CD4-positive, alpha-beta T cell (primary cell): Measurements from ENCODE around the gene FOSL2. TPM values are rescaled to one million over a fixed set of nuclear protein-coding genes. Genes with fewer than 3 reads are reported as not detected.

ENCODE experiments used
- ATAC-seq: fragments of 200-7000 bp; cut with Tn5 transposase; one replicate; pipeline ENCODE4 v1.10.0; 2022; ENCODE audit warnings: mild to moderate bottlenecking; ENCODE audit not compliant: poor library complexity
- CTCF ChIA-PET: fragments of 350-600 bp; sonication (Branson Sonifier 250); formaldehyde crosslinking; loops from one replicate; lab custom pipeline; 2021; ENCODE audit warnings: antibody characterized with exemption, inconsistent platforms; lab: Charles Lee
- POLR2A ChIA-PET: fragments of 350-600 bp; sonication (Branson Sonifier 250); formaldehyde crosslinking; loops from one replicate; lab custom pipeline; 2021; ENCODE audit warnings: antibody characterized with exemption, inconsistent platforms; lab: Charles Lee
- DNase-seq, 14 experiments: peaks; one replicate each; pipeline ENCODE4 v3.0.0-alpha.2; 2013 to 2020; ENCODE audit warnings: mixed read lengths in 2 of 14
- H3K27ac ChIP-seq, 2 donors: one replicate each; pipeline versions ENCODE4 v1.5.1 to v1.7.0; 2013; ENCODE audit warnings: low read length in 2 of 2, low read depth in 1 of 2, mild to moderate bottlenecking in 1 of 2
- H3K27me3 ChIP-seq, 2 experiments: 1 replicate in 1 of 2; 2 replicates in 1 of 2; pipeline versions ENCODE4 v1.6.1 to v1.7.0; 2013; ENCODE audit warnings: low read length in 2 of 2, control low read depth in 1 of 2, mild to moderate bottlenecking in 1 of 2, moderate library complexity in 1 of 2; ENCODE audit not compliant: insufficient read depth in 2 of 2, control insufficient read depth in 1 of 2
- H3K36me3 ChIP-seq: one replicate; pipeline ENCODE4 v1.6.1; 2013; ENCODE audit warnings: low read length, control low read depth; ENCODE audit not compliant: insufficient read depth
- H3K4me1 ChIP-seq: one replicate; pipeline ENCODE4 v1.6.1; 2013; ENCODE audit warnings: low read length, control low read depth; ENCODE audit not compliant: insufficient read depth
- H3K4me3 ChIP-seq: one replicate; pipeline ENCODE4 v1.5.1; 2013; ENCODE audit warnings: mild to moderate bottlenecking, low read length, moderate library complexity
- H3K9me3 ChIP-seq, 2 experiments: 1 replicate in 1 of 2; 2 replicates in 1 of 2; pipeline versions ENCODE4 v1.6.1 to v1.7.0; 2013; ENCODE audit warnings: low read length in 2 of 2, mild to moderate bottlenecking in 2 of 2, control low read depth in 1 of 2, moderate library complexity in 1 of 2; ENCODE audit not compliant: control insufficient read depth in 1 of 2, insufficient read depth in 1 of 2
- H3K27ac Mint-ChIP-seq: one replicate; pipeline ENCODE4 v1.8.0; 2020; ENCODE audit warnings: mixed read lengths
- H3K27me3 Mint-ChIP-seq: one replicate; pipeline ENCODE4 v1.8.0; 2021; ENCODE audit warnings: mixed read lengths
- H3K36me3 Mint-ChIP-seq: one replicate; pipeline ENCODE4 v1.8.0; 2021; ENCODE audit warnings: low read depth, mixed read lengths
- H3K4me1 Mint-ChIP-seq: one replicate; pipeline ENCODE4 v1.8.0; 2021; ENCODE audit warnings: low read depth, mixed read lengths
- H3K4me3 Mint-ChIP-seq: one replicate; pipeline ENCODE4 v1.8.0; 2020; ENCODE audit warnings: mild to moderate bottlenecking, mixed read lengths
- H3K9me3 Mint-ChIP-seq: one replicate; pipeline ENCODE4 v1.8.0; 2020; ENCODE audit warnings: mixed read lengths
- CTCF ChIP-seq: fragments of 200-600 bp; IDR thresholded peaks from one replicate; pipeline ENCODE4 v1.8.0; 2022; ENCODE audit warnings: antibody characterized with exemption, mild to moderate bottlenecking
- intact Hi-C, 2 experiments: fragments of 100-400 bp; cut with DNase I in 1 of 2; cut with micrococcal nuclease in 1 of 2; formaldehyde crosslinking; loops; one replicate each; pipeline versions ENCODE4 v1.15.1 to v1.9.0; 2023 to 2025; cut with DNase I, micrococcal nuclease
- total RNA-seq, 174 experiments: library from RNA in 2 of 174; stranded (reverse) in 2 of 174; gene quantifications; one replicate each; pipeline ENCODE4 v1.2.3 and lab custom pipeline; 2021 to 2026

FOSL2 gene
- total RNA-seq, 2 experiments from 2014 or later, result 152 to 155 TPM

GRCh38 chr2:28454016-28454930, 61.6 kb downstream of the FOSL2 start:
- Histone ChIP-seq H3K27ac (no peak overlapping the region), H3K9me3 (no peaks in the 10 kb centered on the region), H3K4me1 (peaks cover 11% of the 10 kb centered on the region), H3K27me3 (no peaks in the 10 kb centered on the region), H3K36me3 (no peaks in the 10 kb centered on the region), H3K4me3 (no peak overlapping the region)
- H3K36me3 Mint-ChIP-seq, result no peaks in the 10 kb centered on the region
- intact Hi-C loops, result loop anchor here (5.0 kb wide), 4 partner anchors 47 to 647 kb away; partner anchors contain the start of gene FOSL2 (in 1 of the 2)
- H3K4me1 Mint-ChIP-seq, result no peaks in the 10 kb centered on the region
- ChIA-PET CTCF (interaction anchor here (1.3 kb wide), 1 partner anchor 700 kb away, joined by 3 read pairs; no protein-coding TSS in a partner anchor), POLR2A (no interaction called here)
- ATAC-seq, result no peak
- no peak overlapping the region for H3K27ac Mint-ChIP-seq
- no peaks in the 10 kb centered on the region for H3K9me3 Mint-ChIP-seq
- H3K4me3 Mint-ChIP-seq, result no peak overlapping the region
- TF ChIP-seq CTCF, result no peak
- DNase-seq, result no peak
- H3K27me3 Mint-ChIP-seq, result no peaks in the 10 kb centered on the region

- CTCF ChIA-PET, result no interaction called here
- no peak overlapping the region for H3K27ac Mint-ChIP-seq
- POLR2A ChIA-PET, result no interaction called here
- no peak overlapping the region for H3K4me3 Mint-ChIP-seq
- no peaks in the 10 kb centered on the region for H3K27me3 Mint-ChIP-seq
- intact Hi-C loops, result no loop called here
- TF ChIP-seq CTCF, result no peak
- Histone ChIP-seq H3K4me3 (no peak overlapping the region), H3K9me3 (no peaks in the 10 kb centered on the region), H3K27ac (no peak overlapping the region), H3K4me1 (peaks cover 5% of the 10 kb centered on the region), H3K36me3 (no peaks in the 10 kb centered on the region), H3K27me3 (no peaks in the 10 kb centered on the region)
- ATAC-seq (no peak), DNase-seq (no peak)
- H3K9me3 Mint-ChIP-seq, result no peaks in the 10 kb centered on the region
- no peaks in the 10 kb centered on the region for H3K4me1 Mint-ChIP-seq
- no peaks in the 10 kb centered on the region for H3K36me3 Mint-ChIP-seq
Observed at GRCh38 chr2:28457237-28457636, 64.6 kb downstream of the FOSL2 start.

DNA sequence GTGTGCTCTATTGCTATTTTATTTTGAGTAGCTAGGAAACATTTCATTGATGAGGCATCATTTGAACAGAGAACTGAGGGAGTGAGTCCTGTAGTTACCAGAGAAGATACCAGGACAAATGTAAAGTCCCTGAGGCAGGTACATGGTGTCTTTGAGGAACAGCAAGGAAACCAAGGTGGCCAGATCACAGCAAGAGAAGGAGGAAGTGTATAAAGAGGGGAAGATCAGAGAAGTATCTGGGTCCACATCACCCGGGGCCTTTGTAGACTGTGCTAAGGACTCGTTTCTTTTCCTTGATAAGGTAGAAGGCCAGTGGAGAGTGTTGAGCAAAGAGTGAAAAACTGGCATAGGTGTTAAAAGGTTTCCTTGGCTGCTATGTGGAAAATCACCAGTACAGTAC, 68.4 kb downstream of the FOSL2 start:
- Mint-ChIP-seq H3K4me3 (no peak overlapping the region), H3K9me3 (no peaks in the 10 kb centered on the region), H3K36me3 (no peaks in the 10 kb centered on the region), H3K4me1 (no peaks in the 10 kb centered on the region), H3K27me3 (no peaks in the 10 kb centered on the region), H3K27ac (no peak overlapping the region)
- Histone ChIP-seq H3K27ac (no peak overlapping the region), H3K9me3 (no peaks in the 10 kb centered on the region), H3K36me3 (no peaks in the 10 kb centered on the region), H3K27me3 (no peaks in the 10 kb centered on the region), H3K4me3 (no peak overlapping the region), H3K4me1 (no peaks in the 10 kb centered on the region)
- intact Hi-C loops, result no loop called here
- no peak for DNase-seq
- CTCF ChIA-PET, result no interaction called here
- TF ChIP-seq CTCF, result no peak
- no peak for ATAC-seq
- POLR2A ChIA-PET, result no interaction called here
